ENCODE data around the gene TCFL5.

Gene TCFL5

DNA sequence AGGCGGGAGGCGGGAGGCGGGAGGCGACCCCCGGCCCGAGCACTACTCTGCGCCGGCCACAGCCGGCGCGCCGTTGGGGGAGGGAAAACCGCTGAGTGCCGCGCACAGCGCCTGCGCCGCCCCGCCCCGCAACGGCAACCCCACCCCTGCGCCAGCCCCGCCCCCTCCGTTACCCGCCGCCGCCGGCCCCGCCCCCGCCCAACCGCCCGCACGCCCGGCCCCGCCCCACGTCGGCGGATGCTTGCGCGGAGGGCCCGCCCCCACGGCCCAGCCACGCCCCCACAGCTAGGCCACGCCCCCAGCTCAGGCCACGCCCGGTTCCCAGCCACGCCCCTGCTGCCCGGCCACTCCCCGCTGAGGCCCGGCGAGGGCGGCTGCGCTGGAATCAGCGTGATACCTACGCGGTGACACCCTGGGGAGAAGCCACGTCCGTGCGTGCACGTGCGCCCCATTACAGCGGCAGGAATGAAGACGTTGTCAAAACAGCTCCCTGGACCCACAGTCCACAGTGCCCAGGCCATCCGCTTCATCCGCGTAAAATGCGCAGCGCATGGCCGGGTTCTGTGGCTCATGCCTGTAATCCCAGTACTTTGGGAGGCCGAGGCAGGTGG is at the start of gene TCFL5:
TCFL5 (minus strand) TSS at position 97 of the 611 bp plus-strand sequence. CDS start 152 bp downstream, outside the sequence.
- H3K36me3 ChIP-seq (replicated peaks; ENCODE audit: low read depth, low read length), result peaks cover 36% of the 10 kb centered on the region
- H3K9me3 ChIP-seq (ENCODE audit: insufficient read depth, low read length), result no peaks in the 10 kb centered on the region
- TF ChIP-seq, protein P1, sequence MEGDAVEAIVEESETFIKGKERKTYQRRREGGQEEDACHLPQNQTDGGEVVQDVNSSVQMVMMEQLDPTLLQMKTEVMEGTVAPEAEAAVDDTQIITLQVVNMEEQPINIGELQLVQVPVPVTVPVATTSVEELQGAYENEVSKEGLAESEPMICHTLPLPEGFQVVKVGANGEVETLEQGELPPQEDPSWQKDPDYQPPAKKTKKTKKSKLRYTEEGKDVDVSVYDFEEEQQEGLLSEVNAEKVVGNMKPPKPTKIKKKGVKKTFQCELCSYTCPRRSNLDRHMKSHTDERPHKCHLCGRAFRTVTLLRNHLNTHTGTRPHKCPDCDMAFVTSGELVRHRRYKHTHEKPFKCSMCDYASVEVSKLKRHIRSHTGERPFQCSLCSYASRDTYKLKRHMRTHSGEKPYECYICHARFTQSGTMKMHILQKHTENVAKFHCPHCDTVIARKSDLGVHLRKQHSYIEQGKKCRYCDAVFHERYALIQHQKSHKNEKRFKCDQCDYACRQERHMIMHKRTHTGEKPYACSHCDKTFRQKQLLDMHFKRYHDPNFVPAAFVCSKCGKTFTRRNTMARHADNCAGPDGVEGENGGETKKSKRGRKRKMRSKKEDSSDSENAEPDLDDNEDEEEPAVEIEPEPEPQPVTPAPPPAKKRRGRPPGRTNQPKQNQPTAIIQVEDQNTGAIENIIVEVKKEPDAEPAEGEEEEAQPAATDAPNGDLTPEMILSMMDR (IDR thresholded peaks at IDR 0.05; ENCODE audit: low read depth, low read length), result no peak
- no peak for TF ChIP-seq EZH2phosphoT487 (IDR thresholded peaks at IDR 0.05; ENCODE audit: low read depth)
- peak within 1 kb of the TSS; percentile 95 for H3K9ac ChIP-seq (ENCODE audit: low read length)
- H2AFZ ChIP-seq (ENCODE audit: low read depth, low read length), result no peak within 1 kb of the TSS
- H3K4me1 ChIP-seq (ENCODE audit: low read length), result peaks cover 42% of the 10 kb centered on the region
- H3K79me2 ChIP-seq (ENCODE audit: low read length), result peaks cover 49% of the 10 kb centered on the region
- H4K20me1 ChIP-seq (ENCODE audit: insufficient read depth, low read length), result no peaks in the 10 kb centered on the region
- H3K4me3 ChIP-seq (ENCODE audit: low read length), result peak within 1 kb of the TSS; percentile 97
- H3K4me2 ChIP-seq (ENCODE audit: low read length), result peak within 1 kb of the TSS; percentile 86
- no peaks in the 10 kb centered on the region for H3K27me3 ChIP-seq (ENCODE audit: low read depth, low read length)
- H3K27ac ChIP-seq (ENCODE audit: low read length), result peak within 1 kb of the TSS; percentile 97

- no peak overlapping the region for H3K4me2 ChIP-seq (ENCODE audit: low read length)
- H3K9me3 ChIP-seq (ENCODE audit: insufficient read depth, low read length), result no peaks in the 10 kb centered on the region
- H3K4me3 ChIP-seq (ENCODE audit: low read length), result no peak overlapping the region
- H3K9ac ChIP-seq (ENCODE audit: low read length), result no peak overlapping the region
- H3K27me3 ChIP-seq (ENCODE audit: low read depth, low read length), result no peaks in the 10 kb centered on the region
- peaks cover 64% of the 10 kb centered on the region for H3K36me3 ChIP-seq (replicated peaks; ENCODE audit: low read depth, low read length)
- TF ChIP-seq, protein P1 (IDR thresholded peaks at IDR 0.05; ENCODE audit: low read depth, low read length), result no peak
- TF ChIP-seq EZH2phosphoT487 (IDR thresholded peaks at IDR 0.05; ENCODE audit: low read depth), result no peak
- H3K4me1 ChIP-seq (ENCODE audit: low read length), result peaks cover 31% of the 10 kb centered on the region
- no peak overlapping the region for H3K27ac ChIP-seq (ENCODE audit: low read length)
- no peak overlapping the region for H2AFZ ChIP-seq (ENCODE audit: low read depth, low read length)
- H3K79me2 ChIP-seq (ENCODE audit: low read length), result peaks cover 91% of the 10 kb centered on the region
- peaks cover 70% of the 10 kb centered on the region for H4K20me1 ChIP-seq (ENCODE audit: insufficient read depth, low read length)
Measured at GRCh38 chr20:62910777-62911497, 49.3 kb upstream of the TCFL5 start.

DNA sequence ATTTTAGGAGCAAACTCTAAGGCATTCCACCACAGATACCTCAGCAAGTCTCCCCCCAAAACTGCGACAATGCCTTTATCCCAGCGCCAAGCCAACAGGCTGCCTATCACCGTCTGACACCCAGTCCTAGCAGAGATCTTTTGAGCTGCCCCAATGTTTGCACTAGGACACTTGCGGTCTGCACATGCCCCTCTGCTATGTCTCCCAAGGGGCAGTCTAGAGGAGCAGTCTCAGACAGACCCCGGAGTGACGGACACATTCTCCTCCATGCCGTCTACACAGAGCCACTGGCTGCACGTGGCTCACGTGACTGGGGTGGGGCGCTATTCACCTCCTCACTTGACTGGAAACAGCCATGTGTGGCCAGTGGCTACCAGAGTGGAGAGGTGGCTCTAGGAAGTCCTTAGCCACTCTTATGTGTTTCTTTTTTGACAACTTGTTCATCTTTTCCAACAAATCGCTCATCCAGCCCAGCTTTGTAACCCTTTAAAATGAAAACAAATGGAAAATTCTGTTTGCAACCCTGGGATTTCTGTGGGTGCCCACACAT is 48.7 kb upstream of the TCFL5 start:
- no peak overlapping the region for H2AFZ ChIP-seq (ENCODE audit: low read depth, low read length)
- H3K79me2 ChIP-seq (ENCODE audit: low read length), result peaks cover 85% of the 10 kb centered on the region
- no peak overlapping the region for H3K4me3 ChIP-seq (ENCODE audit: low read length)
- no peaks in the 10 kb centered on the region for H3K9me3 ChIP-seq (ENCODE audit: insufficient read depth, low read length)
- TF ChIP-seq, protein P1 (IDR thresholded peaks at IDR 0.05; ENCODE audit: low read depth, low read length), result no peak
- H3K9ac ChIP-seq (ENCODE audit: low read length), result no peak overlapping the region
- no peak overlapping the region for H3K4me2 ChIP-seq (ENCODE audit: low read length)
- peaks cover 64% of the 10 kb centered on the region for H4K20me1 ChIP-seq (ENCODE audit: insufficient read depth, low read length)
- no peak overlapping the region for H3K27ac ChIP-seq (ENCODE audit: low read length)
- H3K4me1 ChIP-seq (ENCODE audit: low read length), result peaks cover 31% of the 10 kb centered on the region
- peaks cover 70% of the 10 kb centered on the region for H3K36me3 ChIP-seq (replicated peaks; ENCODE audit: low read depth, low read length)
- no peaks in the 10 kb centered on the region for H3K27me3 ChIP-seq (ENCODE audit: low read depth, low read length)

All from OCI-LY3 (cell line).